WTC11 (cell line): ENCODE results near the gene KRTAP10-9. TPM values are rescaled to one million over a fixed set of nuclear protein-coding genes. Genes with fewer than 3 reads are reported as not detected.
"Not testable (repeated sequence)": the region's sequence is repeated elsewhere in the genome, so short reads cannot be mapped to it uniquely, and the experiment has no call there.

Experiments
- ATAC-seq: fragments of 200-7000 bp; cut with Tn5 transposase; 2 replicates; pipeline ENCODE4 v1.10.0; 2021; ENCODE audit warnings: mild to moderate bottlenecking, moderate library complexity
- CTCF ChIA-PET: fragments of 300-600 bp; sonication (Branson Sonifier 250); formaldehyde crosslinking; loops from one replicate; lab custom pipeline; 2021; ENCODE audit warnings: antibody characterized with exemption; lab: Charles Lee
- POLR2A ChIA-PET: fragments of 350-600 bp; sonication (Branson Sonifier 250); formaldehyde crosslinking; loops from one replicate; lab custom pipeline; 2021; ENCODE audit warnings: antibody characterized with exemption; lab: Charles Lee
- DNase-seq: peaks from one replicate; pipeline ENCODE4 v3.0.0; 2021; ENCODE audit warnings: low spot score
- H3K27ac Mint-ChIP-seq: 2 replicates; pipeline ENCODE4 v1.8.0; 2021; ENCODE audit warnings: mixed read lengths
- H3K27me3 Mint-ChIP-seq: 2 replicates; pipeline ENCODE4 v1.8.0; 2021; ENCODE audit warnings: low read depth, mild to moderate bottlenecking, moderate library complexity, mixed read lengths
- H3K36me3 Mint-ChIP-seq: 2 replicates; pipeline ENCODE4 v1.8.0; 2021; ENCODE audit warnings: mixed read lengths
- H3K4me1 Mint-ChIP-seq: 2 replicates; pipeline ENCODE4 v1.8.0; 2022; ENCODE audit warnings: mixed read lengths
- H3K4me3 Mint-ChIP-seq: 2 replicates; pipeline ENCODE4 v1.8.0; 2021; ENCODE audit warnings: mild to moderate bottlenecking, moderate library complexity, mixed read lengths
- H3K9me3 Mint-ChIP-seq: 2 replicates; pipeline ENCODE4 v1.8.0; 2021; ENCODE audit warnings: mixed read lengths
- ETV6 ChIP-seq: sonication (generic); formaldehyde crosslinking; IDR thresholded peaks from 2 replicates; pipeline ENCODE4 v1.8.1; 2022; ENCODE audit warnings: mild to moderate bottlenecking, missing genetic modification reagents
- FOXK1 ChIP-seq: sonication (generic); formaldehyde crosslinking; IDR thresholded peaks from 2 replicates; pipeline ENCODE4 v1.8.0; 2022; ENCODE audit warnings: mild to moderate bottlenecking, moderate library complexity, missing genetic modification reagents
- NFATC4 ChIP-seq: fragments of 250-450 bp; sonication (Bioruptor Pico); IDR thresholded peaks from 2 replicates; pipeline ENCODE4 v1.9.0; 2021; ENCODE audit warnings: mild to moderate bottlenecking
- NR1H2 ChIP-seq: sonication (generic); formaldehyde crosslinking; IDR thresholded peaks from 2 replicates; pipeline ENCODE4 v1.9.0; 2021; ENCODE audit warnings: mild to moderate bottlenecking, moderate library complexity, missing genetic modification reagents
- SMAD4 ChIP-seq: sonication (generic); formaldehyde crosslinking; IDR thresholded peaks from 2 replicates; pipeline ENCODE4 v1.8.0; 2022; ENCODE audit warnings: mild to moderate bottlenecking, missing genetic modification reagents
- SP1 ChIP-seq: sonication (generic); formaldehyde crosslinking; conservative IDR thresholded peaks from 2 replicates; pipeline ENCODE4 v1.8.1; 2022; ENCODE audit warnings: missing genetic modification reagents
- TEAD1 ChIP-seq: sonication (generic); formaldehyde crosslinking; IDR thresholded peaks from 2 replicates; pipeline ENCODE4 v1.8.0; 2022; ENCODE audit warnings: mild to moderate bottlenecking, missing genetic modification reagents
- ZBTB21 ChIP-seq: sonication (generic); formaldehyde crosslinking; IDR thresholded peaks from 2 replicates; pipeline ENCODE4 v1.8.1; 2023; ENCODE audit warnings: mild to moderate bottlenecking, missing genetic modification reagents, borderline replicate concordance
- total RNA-seq: library from RNA; stranded (reverse); gene quantifications from 3 replicates; pipeline ENCODE4 v1.2.3, GENCODE V29; 2021
- TF ChIP-seq, protein P1 (sequence below): sonication (generic); formaldehyde crosslinking; IDR thresholded peaks from 2 replicates; pipeline ENCODE4 v1.8.1; 2022; ENCODE audit warnings: low read depth, mild to moderate bottlenecking, moderate library complexity, missing genetic modification reagents, borderline replicate concordance
- TF ChIP-seq, protein P2 (sequence below): sonication (generic); formaldehyde crosslinking; IDR thresholded peaks from 2 replicates; pipeline ENCODE4 v1.8.0; 2022; ENCODE audit warnings: mild to moderate bottlenecking, missing genetic modification reagents
- TF ChIP-seq, protein P3 (sequence below): sonication (generic); formaldehyde crosslinking; IDR thresholded peaks from 2 replicates; pipeline ENCODE4 v1.8.0; 2023; ENCODE audit warnings: mild to moderate bottlenecking, missing genetic modification reagents
- TF ChIP-seq, protein P4 (sequence below): sonication (generic); formaldehyde crosslinking; IDR thresholded peaks from 2 replicates; pipeline ENCODE4 v1.8.1; 2023; ENCODE audit warnings: mild to moderate bottlenecking, missing genetic modification reagents, moderate library complexity
- TF ChIP-seq, protein P5 (sequence below): sonication (generic); formaldehyde crosslinking; IDR thresholded peaks from 2 replicates; pipeline ENCODE4 v1.8.1; 2022; ENCODE audit warnings: low read depth, missing genetic modification reagents, borderline replicate concordance
- TF ChIP-seq, protein P6 (sequence below): sonication (generic); formaldehyde crosslinking; conservative IDR thresholded peaks from 2 replicates; pipeline ENCODE4 v1.8.1; 2023; ENCODE audit warnings: mild to moderate bottlenecking, low read depth, missing genetic modification reagents, moderate library complexity

KRTAP10-9 gene
- total RNA-seq, 1 experiment from 2014 or later = not detected

DNA sequence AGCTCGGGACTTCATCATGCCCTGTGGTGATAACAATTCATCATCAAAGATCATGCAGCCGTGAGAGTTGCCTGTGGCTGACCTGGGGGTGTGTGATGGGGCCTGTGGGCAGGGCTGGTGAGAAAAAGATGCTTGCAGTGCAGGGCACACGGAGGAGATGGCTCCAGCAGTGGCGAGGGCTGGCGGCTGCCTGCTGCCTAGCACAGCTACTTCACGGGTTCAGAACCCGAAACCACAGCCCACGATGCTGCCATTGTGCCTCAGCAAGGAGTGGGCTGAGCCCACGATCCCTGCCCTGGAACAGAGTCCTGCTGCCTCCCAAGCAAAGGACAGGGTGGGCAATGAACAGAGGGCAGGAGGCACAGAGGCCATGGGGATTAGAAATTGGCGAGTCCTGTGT, 631 bp upstream of the KRTAP10-9 start (continued):
- TF ChIP-seq ETV6 (CRISPR knock-in tag) (no peak), TEAD1 (no peak), NFATC4 (CRISPR knock-in tag) (no peak)
- TF ChIP-seq, protein P1, sequence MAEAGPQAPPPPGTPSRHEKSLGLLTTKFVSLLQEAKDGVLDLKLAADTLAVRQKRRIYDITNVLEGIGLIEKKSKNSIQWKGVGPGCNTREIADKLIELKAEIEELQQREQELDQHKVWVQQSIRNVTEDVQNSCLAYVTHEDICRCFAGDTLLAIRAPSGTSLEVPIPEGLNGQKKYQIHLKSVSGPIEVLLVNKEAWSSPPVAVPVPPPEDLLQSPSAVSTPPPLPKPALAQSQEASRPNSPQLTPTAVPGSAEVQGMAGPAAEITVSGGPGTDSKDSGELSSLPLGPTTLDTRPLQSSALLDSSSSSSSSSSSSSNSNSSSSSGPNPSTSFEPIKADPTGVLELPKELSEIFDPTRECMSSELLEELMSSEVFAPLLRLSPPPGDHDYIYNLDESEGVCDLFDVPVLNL (CRISPR knock-in tag) = no peak

DNA sequence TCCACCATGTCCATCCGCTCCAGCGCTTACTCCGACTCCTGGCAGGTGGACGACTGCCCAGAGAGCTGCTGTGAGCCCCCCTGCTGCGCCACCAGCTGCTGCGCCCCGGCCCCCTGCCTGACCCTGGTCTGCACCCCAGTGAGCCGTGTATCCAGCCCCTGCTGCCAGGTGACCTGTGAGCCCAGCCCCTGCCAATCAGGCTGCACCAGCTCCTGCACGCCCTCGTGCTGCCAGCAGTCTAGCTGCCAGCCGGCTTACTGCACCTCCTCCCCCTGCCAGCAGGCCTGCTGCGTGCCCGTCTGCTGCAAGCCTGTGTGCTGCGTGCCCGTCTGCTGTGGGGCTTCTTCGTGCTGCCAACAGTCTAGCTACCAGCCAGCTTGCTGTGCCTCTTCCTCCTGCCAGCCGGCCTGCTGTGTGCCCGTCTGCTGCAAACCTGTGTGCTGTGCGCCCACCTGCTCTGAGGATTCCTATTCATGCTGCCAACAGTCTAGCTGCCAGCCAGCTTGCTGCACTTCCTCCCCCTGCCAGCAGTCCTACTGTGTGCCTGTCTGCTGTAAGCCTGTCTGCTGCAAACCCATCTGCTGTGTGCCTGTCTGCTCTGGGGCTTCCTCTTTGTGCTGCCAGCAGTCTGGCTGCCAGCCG, 409 bp downstream of the KRTAP10-9 start:
- peaks cover 41% of the 10 kb centered on the region for H3K36me3 Mint-ChIP-seq
- H3K27me3 Mint-ChIP-seq, H3K4me1 Mint-ChIP-seq, H3K27ac Mint-ChIP-seq, POLR2A ChIA-PET, H3K4me3 Mint-ChIP-seq, ATAC-seq, DNase-seq: not testable (repeated sequence)
- CTCF ChIA-PET = interaction anchor here (0.7 to 1.0 kb wide), 3 partner anchors 9 to 114 kb away, joined by 3 to 5 read pairs (median 4); partner anchors contain the start of gene KRTAP10-11
- H3K9me3 Mint-ChIP-seq = peaks cover 50% of the 10 kb centered on the region

DNA sequence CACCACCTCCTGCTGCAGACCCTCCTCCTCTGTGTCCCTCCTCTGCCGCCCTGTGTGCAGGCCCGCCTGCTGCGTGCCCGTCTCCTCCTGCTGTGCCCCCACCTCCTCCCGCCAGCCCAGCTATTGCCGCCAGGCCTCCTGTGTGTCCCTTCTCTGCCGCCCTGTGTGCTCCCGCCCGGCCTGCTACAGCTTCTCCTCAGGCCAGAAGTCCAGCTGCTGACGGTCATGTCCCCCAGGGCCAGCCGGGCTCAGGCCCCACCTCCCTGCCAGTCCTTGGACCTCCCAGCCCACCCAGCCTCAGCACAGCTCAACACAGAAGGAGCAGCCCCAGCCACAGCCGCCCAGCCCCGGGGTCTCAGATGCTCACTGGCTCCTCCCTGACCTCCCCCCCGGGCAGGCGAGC, 939 bp downstream of the KRTAP10-9 start:
- POLR2A ChIA-PET, H3K4me1 Mint-ChIP-seq, DNase-seq, H3K27me3 Mint-ChIP-seq, ATAC-seq, H3K27ac Mint-ChIP-seq, H3K4me3 Mint-ChIP-seq: not testable (repeated sequence)
- H3K36me3 Mint-ChIP-seq = peaks cover 38% of the 10 kb centered on the region
- peaks cover 50% of the 10 kb centered on the region for H3K9me3 Mint-ChIP-seq
- CTCF ChIA-PET = interaction anchor here (1.0 kb wide), 1 partner anchor 19 kb away, joined by 4 read pairs; the partner anchor contains the start of gene KRTAP10-11

DNA sequence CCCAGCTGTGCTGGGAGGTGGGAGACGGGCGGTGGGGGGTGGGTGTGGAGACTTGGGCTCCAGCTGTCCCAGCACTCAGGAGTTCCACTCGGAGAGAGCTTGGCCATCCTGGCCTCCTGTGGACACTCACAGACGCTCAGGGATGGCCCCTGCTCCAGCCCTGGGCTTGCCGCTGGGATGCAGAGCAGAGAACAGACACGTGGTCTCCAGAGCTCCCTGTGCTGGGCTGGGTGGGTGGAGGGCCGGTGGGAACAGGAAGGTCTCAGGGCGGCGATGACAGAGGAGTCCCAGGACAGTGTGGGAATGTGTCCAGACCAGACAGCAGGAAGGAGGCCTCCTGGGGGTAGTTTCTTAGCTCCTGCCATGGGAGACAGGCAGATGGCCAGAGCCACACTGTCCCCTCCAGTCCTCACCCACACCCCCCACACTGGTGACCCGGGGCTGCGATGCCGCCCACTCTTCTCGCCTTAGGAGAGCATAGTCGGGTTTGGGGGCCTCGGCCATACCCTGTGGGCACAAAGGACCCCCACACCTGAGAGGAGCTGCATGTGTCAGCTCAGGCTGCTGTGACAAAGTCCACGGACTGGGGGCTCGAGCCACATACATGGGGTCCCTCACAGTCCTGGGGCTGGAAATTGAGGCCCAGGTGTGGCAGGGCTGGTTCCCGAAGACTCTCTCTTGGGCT, 2.0 kb downstream of the KRTAP10-9 start:
- peaks cover 46% of the 10 kb centered on the region for H3K9me3 Mint-ChIP-seq
- POLR2A ChIA-PET = no interaction called here
- TF ChIP-seq, protein P1 (CRISPR knock-in tag) = no peak
- TF ChIP-seq ETV6 (CRISPR knock-in tag) = no peak
- TF ChIP-seq, protein P2, sequence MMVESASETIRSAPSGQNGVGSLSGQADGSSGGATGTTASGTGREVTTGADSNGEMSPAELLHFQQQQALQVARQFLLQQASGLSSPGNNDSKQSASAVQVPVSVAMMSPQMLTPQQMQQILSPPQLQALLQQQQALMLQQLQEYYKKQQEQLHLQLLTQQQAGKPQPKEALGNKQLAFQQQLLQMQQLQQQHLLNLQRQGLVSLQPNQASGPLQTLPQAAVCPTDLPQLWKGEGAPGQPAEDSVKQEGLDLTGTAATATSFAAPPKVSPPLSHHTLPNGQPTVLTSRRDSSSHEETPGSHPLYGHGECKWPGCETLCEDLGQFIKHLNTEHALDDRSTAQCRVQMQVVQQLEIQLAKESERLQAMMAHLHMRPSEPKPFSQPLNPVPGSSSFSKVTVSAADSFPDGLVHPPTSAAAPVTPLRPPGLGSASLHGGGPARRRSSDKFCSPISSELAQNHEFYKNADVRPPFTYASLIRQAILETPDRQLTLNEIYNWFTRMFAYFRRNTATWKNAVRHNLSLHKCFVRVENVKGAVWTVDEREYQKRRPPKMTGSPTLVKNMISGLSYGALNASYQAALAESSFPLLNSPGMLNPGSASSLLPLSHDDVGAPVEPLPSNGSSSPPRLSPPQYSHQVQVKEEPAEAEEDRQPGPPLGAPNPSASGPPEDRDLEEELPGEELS (CRISPR knock-in tag) = no peak
- TF ChIP-seq, protein P3, sequence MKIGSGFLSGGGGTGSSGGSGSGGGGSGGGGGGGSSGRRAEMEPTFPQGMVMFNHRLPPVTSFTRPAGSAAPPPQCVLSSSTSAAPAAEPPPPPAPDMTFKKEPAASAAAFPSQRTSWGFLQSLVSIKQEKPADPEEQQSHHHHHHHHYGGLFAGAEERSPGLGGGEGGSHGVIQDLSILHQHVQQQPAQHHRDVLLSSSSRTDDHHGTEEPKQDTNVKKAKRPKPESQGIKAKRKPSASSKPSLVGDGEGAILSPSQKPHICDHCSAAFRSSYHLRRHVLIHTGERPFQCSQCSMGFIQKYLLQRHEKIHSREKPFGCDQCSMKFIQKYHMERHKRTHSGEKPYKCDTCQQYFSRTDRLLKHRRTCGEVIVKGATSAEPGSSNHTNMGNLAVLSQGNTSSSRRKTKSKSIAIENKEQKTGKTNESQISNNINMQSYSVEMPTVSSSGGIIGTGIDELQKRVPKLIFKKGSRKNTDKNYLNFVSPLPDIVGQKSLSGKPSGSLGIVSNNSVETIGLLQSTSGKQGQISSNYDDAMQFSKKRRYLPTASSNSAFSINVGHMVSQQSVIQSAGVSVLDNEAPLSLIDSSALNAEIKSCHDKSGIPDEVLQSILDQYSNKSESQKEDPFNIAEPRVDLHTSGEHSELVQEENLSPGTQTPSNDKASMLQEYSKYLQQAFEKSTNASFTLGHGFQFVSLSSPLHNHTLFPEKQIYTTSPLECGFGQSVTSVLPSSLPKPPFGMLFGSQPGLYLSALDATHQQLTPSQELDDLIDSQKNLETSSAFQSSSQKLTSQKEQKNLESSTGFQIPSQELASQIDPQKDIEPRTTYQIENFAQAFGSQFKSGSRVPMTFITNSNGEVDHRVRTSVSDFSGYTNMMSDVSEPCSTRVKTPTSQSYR (CRISPR knock-in tag) = no peak
- TF ChIP-seq, protein P4, sequence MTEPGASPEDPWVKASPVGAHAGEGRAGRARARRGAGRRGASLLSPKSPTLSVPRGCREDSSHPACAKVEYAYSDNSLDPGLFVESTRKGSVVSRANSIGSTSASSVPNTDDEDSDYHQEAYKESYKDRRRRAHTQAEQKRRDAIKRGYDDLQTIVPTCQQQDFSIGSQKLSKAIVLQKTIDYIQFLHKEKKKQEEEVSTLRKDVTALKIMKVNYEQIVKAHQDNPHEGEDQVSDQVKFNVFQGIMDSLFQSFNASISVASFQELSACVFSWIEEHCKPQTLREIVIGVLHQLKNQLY (CRISPR knock-in tag) = no peak
- TF ChIP-seq SMAD4 (CRISPR knock-in tag) = no peak
- no peak for TF ChIP-seq NR1H2 (CRISPR knock-in tag)
- TF ChIP-seq, protein P5, sequence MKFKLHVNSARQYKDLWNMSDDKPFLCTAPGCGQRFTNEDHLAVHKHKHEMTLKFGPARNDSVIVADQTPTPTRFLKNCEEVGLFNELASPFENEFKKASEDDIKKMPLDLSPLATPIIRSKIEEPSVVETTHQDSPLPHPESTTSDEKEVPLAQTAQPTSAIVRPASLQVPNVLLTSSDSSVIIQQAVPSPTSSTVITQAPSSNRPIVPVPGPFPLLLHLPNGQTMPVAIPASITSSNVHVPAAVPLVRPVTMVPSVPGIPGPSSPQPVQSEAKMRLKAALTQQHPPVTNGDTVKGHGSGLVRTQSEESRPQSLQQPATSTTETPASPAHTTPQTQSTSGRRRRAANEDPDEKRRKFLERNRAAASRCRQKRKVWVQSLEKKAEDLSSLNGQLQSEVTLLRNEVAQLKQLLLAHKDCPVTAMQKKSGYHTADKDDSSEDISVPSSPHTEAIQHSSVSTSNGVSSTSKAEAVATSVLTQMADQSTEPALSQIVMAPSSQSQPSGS (CRISPR knock-in tag) = no peak
- no peak for TF ChIP-seq FOXK1
- TF ChIP-seq SP1 (CRISPR knock-in tag) = no peak
- TF ChIP-seq, protein P6, sequence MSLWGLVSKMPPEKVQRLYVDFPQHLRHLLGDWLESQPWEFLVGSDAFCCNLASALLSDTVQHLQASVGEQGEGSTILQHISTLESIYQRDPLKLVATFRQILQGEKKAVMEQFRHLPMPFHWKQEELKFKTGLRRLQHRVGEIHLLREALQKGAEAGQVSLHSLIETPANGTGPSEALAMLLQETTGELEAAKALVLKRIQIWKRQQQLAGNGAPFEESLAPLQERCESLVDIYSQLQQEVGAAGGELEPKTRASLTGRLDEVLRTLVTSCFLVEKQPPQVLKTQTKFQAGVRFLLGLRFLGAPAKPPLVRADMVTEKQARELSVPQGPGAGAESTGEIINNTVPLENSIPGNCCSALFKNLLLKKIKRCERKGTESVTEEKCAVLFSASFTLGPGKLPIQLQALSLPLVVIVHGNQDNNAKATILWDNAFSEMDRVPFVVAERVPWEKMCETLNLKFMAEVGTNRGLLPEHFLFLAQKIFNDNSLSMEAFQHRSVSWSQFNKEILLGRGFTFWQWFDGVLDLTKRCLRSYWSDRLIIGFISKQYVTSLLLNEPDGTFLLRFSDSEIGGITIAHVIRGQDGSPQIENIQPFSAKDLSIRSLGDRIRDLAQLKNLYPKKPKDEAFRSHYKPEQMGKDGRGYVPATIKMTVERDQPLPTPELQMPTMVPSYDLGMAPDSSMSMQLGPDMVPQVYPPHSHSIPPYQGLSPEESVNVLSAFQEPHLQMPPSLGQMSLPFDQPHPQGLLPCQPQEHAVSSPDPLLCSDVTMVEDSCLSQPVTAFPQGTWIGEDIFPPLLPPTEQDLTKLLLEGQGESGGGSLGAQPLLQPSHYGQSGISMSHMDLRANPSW = no peak
- no peak for TF ChIP-seq ZBTB21 (CRISPR knock-in tag)

More for the DNA sequence above, 2.0 kb downstream of the KRTAP10-9 start:
- Mint-ChIP-seq H3K4me3 (no peak overlapping the region), H3K27me3 (peaks cover 7% of the 10 kb centered on the region; the same call in 1 of the 2 replicates), H3K27ac (no peak overlapping the region), H3K36me3 (peaks cover 35% of the 10 kb centered on the region), H3K4me1 (peaks cover 3% of the 10 kb centered on the region; the same call in 1 of the 2 replicates)
- CTCF ChIA-PET = no interaction called here
- ATAC-seq = no peak
- DNase-seq = no peak
